IMR-90 (cell line): ENCODE measurements around the gene PPOX. TPM values are rescaled to one million over a fixed set of nuclear protein-coding genes. Genes with fewer than 3 reads are reported as not detected.

Source experiments
- ATAC-seq: fragments of 200-7000 bp; cut with Tn5 transposase; 2 replicates; pipeline ENCODE4 v1.9.1; 2020; ENCODE audit warnings: low read depth, mild to moderate bottlenecking, moderate library complexity
- BruUV-seq: library from RNA; stranded (reverse); fragments of 400-500 nt; replicated peaks from 2 replicates; lab custom pipeline; 2021; lab: Mats Ljungman, UMichigan
- CTCF ChIA-PET: fragments of 300-600 bp; formaldehyde crosslinking; extraction: SDS; loops from one replicate; lab custom pipeline; 2021; ENCODE audit warnings: antibody characterized with exemption; lab: Yijun Ruan, JAX
- POLR2A ChIA-PET: fragments of 300-600 bp; sonication (Branson Sonifier 250); formaldehyde crosslinking; loops from one replicate; lab custom pipeline; 2022; ENCODE audit warnings: antibody characterized with exemption; ENCODE audit not compliant: unreplicated experiment; lab: Charles Lee
- DNase-seq: peaks from one replicate; pipeline ENCODE4 v3.0.0; 2013
- H2AFZ ChIP-seq: replicated peaks from 2 replicates; pipeline ENCODE3; 2013; ENCODE audit warnings: low read length, mild to moderate bottlenecking; ENCODE audit not compliant: poor library complexity
- H2AK5ac ChIP-seq: 2 replicates; pipeline ENCODE4 v1.6.1; 2013; ENCODE audit warnings: low read depth, low read length, inconsistent platforms
- H2AK9ac ChIP-seq: replicated peaks from 2 replicates; pipeline ENCODE3; 2013; ENCODE audit warnings: mild to moderate bottlenecking, low read depth, low read length, moderate library complexity; ENCODE audit not compliant: poor library complexity
- H2BK120ac ChIP-seq: 2 replicates; pipeline ENCODE4 v1.6.1; 2013; ENCODE audit warnings: low read depth, low read length, inconsistent platforms
- H2BK15ac ChIP-seq: 3 replicates; pipeline ENCODE4 v1.6.1; 2013; ENCODE audit warnings: low read depth, low read length, inconsistent platforms
- H2BK20ac ChIP-seq: 2 replicates; pipeline ENCODE4 v1.6.1; 2013; ENCODE audit warnings: low read depth, mild to moderate bottlenecking, inconsistent platforms, low read length, moderate library complexity
- H2BK5ac ChIP-seq: 2 replicates; pipeline ENCODE4 v1.6.1; 2013; ENCODE audit warnings: mild to moderate bottlenecking, low read depth, low read length, inconsistent platforms; ENCODE audit not compliant: poor library complexity, severe bottlenecking
- H3K14ac ChIP-seq: replicated peaks from 2 replicates; pipeline ENCODE4 v1.6.1; 2013; ENCODE audit warnings: low read depth, low read length, inconsistent platforms
- H3K18ac ChIP-seq: 2 replicates; pipeline ENCODE4 v1.6.1; 2013; ENCODE audit warnings: low read depth, low read length, control low read depth
- H3K23ac ChIP-seq: 2 replicates; pipeline ENCODE4 v1.6.1; 2013; ENCODE audit warnings: low read depth, low read length, inconsistent platforms
- H3K27ac ChIP-seq: 2 replicates; pipeline ENCODE4 v1.5.1; 2013; ENCODE audit warnings: mild to moderate bottlenecking, control low read depth, low read length; ENCODE audit not compliant: insufficient read depth
- H3K27me3 ChIP-seq: 2 replicates; pipeline ENCODE4 v1.6.1; 2013; ENCODE audit warnings: low read length; ENCODE audit not compliant: control insufficient read depth, insufficient read depth
- H3K36me3 ChIP-seq: 2 replicates; pipeline ENCODE4 v1.6.1; 2013; ENCODE audit warnings: low read length, mixed read lengths; ENCODE audit not compliant: control insufficient read depth, insufficient read depth
- H3K4ac ChIP-seq: 2 replicates; pipeline ENCODE4 v1.6.1; 2013; ENCODE audit warnings: low read depth, low read length, inconsistent platforms
- H3K4me1 ChIP-seq: 2 replicates; pipeline ENCODE4 v1.6.1; 2013; ENCODE audit warnings: low read length, mixed read lengths; ENCODE audit not compliant: control insufficient read depth, insufficient read depth
- H3K4me2 ChIP-seq: 2 replicates; pipeline ENCODE4 v1.6.1; 2013; ENCODE audit warnings: low read depth, mild to moderate bottlenecking, control low read depth, low read length, moderate library complexity
- H3K4me3 ChIP-seq: 2 replicates; pipeline ENCODE4 v1.5.1; 2013; ENCODE audit warnings: low read depth, mild to moderate bottlenecking, control low read depth, low read length, moderate library complexity; ENCODE audit not compliant: insufficient read depth
- H3K56ac ChIP-seq: 2 replicates; pipeline ENCODE4 v1.6.1; 2013; ENCODE audit warnings: low read length, inconsistent platforms; ENCODE audit not compliant: insufficient read depth; ENCODE audit errors: extremely low read depth
- H3K79me1 ChIP-seq, 2 experiments: 2 replicates each; pipeline ENCODE4 v1.6.1; 2013; ENCODE audit warnings: low read length in 2 of 2, inconsistent platforms in 1 of 2, low read depth in 1 of 2
- H3K9ac ChIP-seq: 2 replicates; pipeline ENCODE4 v1.6.1; 2013; ENCODE audit warnings: low read depth, low read length, control low read depth
- H3K9me1 ChIP-seq: 2 replicates; pipeline ENCODE4 v1.6.1; 2013; ENCODE audit warnings: low read length, inconsistent platforms; ENCODE audit not compliant: insufficient read depth
- H3K9me3 ChIP-seq: 2 replicates; pipeline ENCODE4 v1.6.1; 2013; ENCODE audit warnings: low read length; ENCODE audit not compliant: control insufficient read depth, insufficient read depth
- H4K20me1 ChIP-seq: 2 replicates; pipeline ENCODE4 v1.6.1; 2013; ENCODE audit warnings: low read length, inconsistent platforms; ENCODE audit not compliant: insufficient read depth
- H4K5ac ChIP-seq: 2 replicates; pipeline ENCODE4 v1.6.1; 2013; ENCODE audit warnings: mild to moderate bottlenecking, low read depth, low read length, control low read depth
- H4K8ac ChIP-seq, 2 experiments: 2 replicates each; pipeline ENCODE4 v1.6.1; 2013; ENCODE audit warnings: low read depth in 2 of 2, low read length in 2 of 2, control low read depth in 1 of 2, inconsistent platforms in 1 of 2
- H4K91ac ChIP-seq: 2 replicates; pipeline ENCODE4 v1.6.1; 2013; ENCODE audit warnings: low read depth, low read length, inconsistent platforms; ENCODE audit not compliant: insufficient read depth
- BHLHE40 ChIP-seq: fragments of 150-350 bp; IDR thresholded peaks from 2 replicates; pipeline ENCODE4 v1.6.1; 2016; ENCODE audit warnings: mild to moderate bottlenecking, low read depth, low read length
- CEBPB ChIP-seq: IDR thresholded peaks from 2 replicates; pipeline ENCODE4 v1.6.1; 2012; ENCODE audit warnings: low read depth, low read length, improper control_type of control experiment
- CHD1 ChIP-seq: IDR thresholded peaks from 2 replicates; pipeline ENCODE4 v1.6.1; 2012; ENCODE audit warnings: low read depth, low read length, improper control_type of control experiment
- CTCF ChIP-seq: conservative IDR thresholded peaks from 2 replicates; pipeline ENCODE4 v1.5.1; 2012; ENCODE audit warnings: mild to moderate bottlenecking, low read depth, low read length, improper control_type of control experiment
- NFE2L2 ChIP-seq: fragments of 150-350 bp; IDR thresholded peaks from 2 replicates; pipeline ENCODE4 v1.6.1; 2016; ENCODE audit warnings: low read depth, mild to moderate bottlenecking, low read length
- POLR2A ChIP-seq: IDR thresholded peaks from 2 replicates; pipeline ENCODE4 v1.6.1; 2012; ENCODE audit warnings: mild to moderate bottlenecking, low read depth, low read length
- RAD21 ChIP-seq: IDR thresholded peaks from 2 replicates; pipeline ENCODE4 v1.6.1; 2012; ENCODE audit warnings: low read length, improper control_type of control experiment
- RCOR1 ChIP-seq: IDR thresholded peaks from 2 replicates; pipeline ENCODE4 v1.6.1; 2012; ENCODE audit warnings: mild to moderate bottlenecking, low read length, improper control_type of control experiment; ENCODE audit not compliant: insufficient replicate concordance
- RFX5 ChIP-seq: IDR thresholded peaks from 2 replicates; pipeline ENCODE4 v1.8.0; 2012; ENCODE audit warnings: low read depth, mild to moderate bottlenecking, low read length, moderate library complexity
- USF2 ChIP-seq: fragments of 150-350 bp; IDR thresholded peaks from 2 replicates; pipeline ENCODE4 v1.6.1; 2017; ENCODE audit warnings: mild to moderate bottlenecking, antibody characterized with exemption, low read length, low read depth
- WGBS, 2 experiments: methylation state at CpG; one replicate each; pipeline versions ENCODE4 v1.1.5 to v1.1.7; 2013; ENCODE audit warnings: missing lambda C conversion rate in 2 of 2; ENCODE audit not compliant: insufficient read length in 1 of 2; ENCODE audit errors: extremely low coverage in 2 of 2; 5-methylcytosine and 5-hydroxymethylcytosine counted together
- dilution Hi-C: fragments of 300-500 bp; cut with HindIII; formaldehyde crosslinking; loops from one replicate; pipeline ENCODE4 v1.14.3; 2018; ENCODE audit warnings: low sequenced_read_pairs; ENCODE audit not compliant: unreplicated experiment
- in situ Hi-C: fragments of 300-500 bp; cut with MboI; formaldehyde crosslinking; loops from 3 replicates; pipeline ENCODE4 v1.14.3; 2019; ENCODE audit warnings: low sequenced_read_pairs, inconsistent platforms, mixed read lengths
- intact Hi-C: fragments of 100-400 bp; cut with micrococcal nuclease; formaldehyde crosslinking; loops from 2 replicates; pipeline ENCODE4 v1.10.0; 2022
- polyA plus RNA-seq, 3 experiments: library from polyadenylated mRNA; depleted of rRNA; stranded (reverse); fragments of >200 nt; gene quantifications; 2 replicates each; pipeline ENCODE4 v1.2.3, GENCODE V29; 2012; ENCODE audit warnings: low replicate concordance in 1 of 3
- total RNA-seq: library from RNA; depleted of rRNA; stranded (reverse); fragments of >200 nt; gene quantifications from 2 replicates; pipeline ENCODE4 v1.2.3, GENCODE V29; 2012
- TF ChIP-seq, protein P1 (sequence below): fragments of 150-350 bp; IDR thresholded peaks from 2 replicates; pipeline ENCODE4 v1.6.1; 2016; ENCODE audit warnings: low read depth, mild to moderate bottlenecking, low read length, moderate library complexity, borderline replicate concordance

PPOX gene
- total and polyA plus RNA-seq, 2 of the 4 experiments (the other 2 are of a cell fraction): 6.1 to 14.3 TPM

- Histone ChIP-seq H3K9ac (no peak overlapping the region), H3K9me1 (peaks cover 20% of the 10 kb centered on the region), H4K5ac (no peak overlapping the region), H3K4ac (no peak overlapping the region), H3K9me3 (no peaks in the 10 kb centered on the region; the same call in 1 of the 2 replicates), H2BK5ac (no peak overlapping the region), H3K4me1 (peaks cover 17% of the 10 kb centered on the region), H2BK20ac (no peak overlapping the region), H3K79me1 (peaks cover 37 to 75% of the 10 kb centered on the region in 2 experiments), H2AK9ac (no peak overlapping the region), H3K23ac (no peak overlapping the region), H2AK5ac (no peak overlapping the region), H3K14ac (no peak overlapping the region), H2BK15ac (no peak overlapping the region), H3K4me2 (no peak overlapping the region), H2BK120ac (no peak overlapping the region), H4K20me1 (peaks cover 32% of the 10 kb centered on the region), H3K4me3 (no peak overlapping the region), H2AFZ (no peak overlapping the region), H4K8ac (no peak overlapping the region), H3K36me3 (peaks cover 50% of the 10 kb centered on the region), H3K56ac (no peak overlapping the region), H3K27me3 (no peaks in the 10 kb centered on the region), H3K18ac (no peak overlapping the region), H4K91ac (no peak overlapping the region), H3K27ac (no peak overlapping the region)
- no CpG with 5 or more reads among the region's 3 CpGs for WGBS, 2 experiments
- DNase-seq: no peak
- no TSS peak for BruUV-seq
- no peak for ATAC-seq
- intact Hi-C loops: no loop called here
- dilution Hi-C loops: no loop called here
- POLR2A ChIA-PET: no interaction called here
- TF ChIP-seq, protein P1, sequence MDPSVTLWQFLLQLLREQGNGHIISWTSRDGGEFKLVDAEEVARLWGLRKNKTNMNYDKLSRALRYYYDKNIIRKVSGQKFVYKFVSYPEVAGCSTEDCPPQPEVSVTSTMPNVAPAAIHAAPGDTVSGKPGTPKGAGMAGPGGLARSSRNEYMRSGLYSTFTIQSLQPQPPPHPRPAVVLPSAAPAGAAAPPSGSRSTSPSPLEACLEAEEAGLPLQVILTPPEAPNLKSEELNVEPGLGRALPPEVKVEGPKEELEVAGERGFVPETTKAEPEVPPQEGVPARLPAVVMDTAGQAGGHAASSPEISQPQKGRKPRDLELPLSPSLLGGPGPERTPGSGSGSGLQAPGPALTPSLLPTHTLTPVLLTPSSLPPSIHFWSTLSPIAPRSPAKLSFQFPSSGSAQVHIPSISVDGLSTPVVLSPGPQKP: no peak
- TF ChIP-seq USF2: no peak
- no peak for TF ChIP-seq POLR2A
- TF ChIP-seq BHLHE40: no peak
- TF ChIP-seq CEBPB: no peak
- TF ChIP-seq RCOR1: no peak
- no peak for TF ChIP-seq CTCF
- no peak for TF ChIP-seq CHD1
- TF ChIP-seq RFX5: no peak
- no peak for TF ChIP-seq RAD21
- TF ChIP-seq NFE2L2: no peak
- CTCF ChIA-PET: no interaction called here
- in situ Hi-C loops: no loop called here
Measured at GRCh38 chr1:161121042-161121650, 45.1 kb upstream of the PPOX start.
